SK-N-SH (cell line): ENCODE measurements around the gene EPHB2. TPM values are rescaled to one million over a fixed set of nuclear protein-coding genes. Genes with fewer than 3 reads are reported as not detected.

Experiments used
- CTCF ChIA-PET: fragments of 300-600, 350-600 bp; formaldehyde crosslinking; extraction: SDS; loops from one replicate; lab custom pipeline; 2021; lab: Yijun Ruan, JAX
- POLR2A ChIA-PET: fragments of 350-600 bp; sonication (Branson Sonifier 250); formaldehyde crosslinking; extraction: SDS; loops from one replicate; lab custom pipeline; 2020; ENCODE audit warnings: antibody characterized with exemption, inconsistent platforms; lab: Yijun Ruan, JAX
- DNase-seq: peaks from one replicate; pipeline ENCODE4 v3.0.0; 2012
- H2AFZ ChIP-seq: fragments of 200-600 bp; sonication (generic); 2 replicates; pipeline ENCODE4 v1.8.1; 2016; ENCODE audit warnings: antibody characterized with exemption, mild to moderate bottlenecking, low read depth
- H3F3A ChIP-seq: fragments of 200-600 bp; sonication (generic); replicated peaks from 2 replicates; pipeline ENCODE3; 2016; ENCODE audit warnings: antibody characterized with exemption, mild to moderate bottlenecking; ENCODE audit not compliant: insufficient read depth
- H3K27ac ChIP-seq, 2 experiments: fragments of 200-500 bp in 1 of 2; fragments of 200-600 bp in 1 of 2; sonication (Bioruptor generic) in 1 of 2; sonication (generic), shearing (Covaris generic) in 1 of 2; 2 replicates each; pipeline versions ENCODE4 v1.5.1 to v1.6.1; 2014 to 2016; ENCODE audit warnings: low read depth in 2 of 2, inconsistent platforms in 1 of 2, low read length in 1 of 2, mild to moderate bottlenecking in 1 of 2, mixed read lengths in 1 of 2
- H3K27me3 ChIP-seq: fragments of 200-600 bp; sonication (generic), shearing (Covaris generic); 2 replicates; pipeline ENCODE4 v1.6.1; 2016; ENCODE audit warnings: mixed run types; ENCODE audit not compliant: insufficient read depth
- H3K36me3 ChIP-seq, 2 experiments: fragments of 200-500 bp in 1 of 2; fragments of 200-600 bp in 1 of 2; sonication (Bioruptor generic) in 1 of 2; sonication (generic) in 1 of 2; replicated peaks in 1 of 2; 2 replicates each; pipeline versions ENCODE3 to v1.5.1; 2014 to 2016; ENCODE audit warnings: low read length in 1 of 2, mild to moderate bottlenecking in 1 of 2; ENCODE audit not compliant: insufficient read depth in 2 of 2, control insufficient read depth in 1 of 2
- H3K4me1 ChIP-seq, 2 experiments: fragments of 200-500 bp in 1 of 2; fragments of 200-600 bp in 1 of 2; sonication (Bioruptor generic) in 1 of 2; sonication (generic), shearing (Covaris generic) in 1 of 2; 2 replicates each; pipeline versions ENCODE4 v1.5.1 to v1.6.1; 2014 to 2016; ENCODE audit warnings: low read depth in 1 of 2, low read length in 1 of 2, mixed run types in 1 of 2; ENCODE audit not compliant: insufficient read depth in 2 of 2, control insufficient read depth in 1 of 2
- H3K4me2 ChIP-seq: fragments of 200-600 bp; sonication (generic), shearing (Covaris generic); 2 replicates; pipeline ENCODE4 v1.6.1; 2017; ENCODE audit warnings: mixed run types
- H3K4me3 ChIP-seq, 2 experiments: fragments of 200-500 bp in 1 of 2; fragments of 200-600 bp in 1 of 2; sonication (Bioruptor generic) in 1 of 2; sonication (generic), shearing (Covaris generic) in 1 of 2; 2 replicates each; pipeline versions ENCODE4 v1.5.1 to v1.8.1; 2014 to 2016; ENCODE audit warnings: low read depth in 2 of 2, inconsistent platforms in 1 of 2, low read length in 1 of 2, mild to moderate bottlenecking in 1 of 2, mixed read lengths in 1 of 2, moderate library complexity in 1 of 2
- H3K79me2 ChIP-seq: fragments of 200-600 bp; sonication (generic); 2 replicates; pipeline ENCODE4 v1.8.1; 2017; ENCODE audit warnings: mild to moderate bottlenecking; ENCODE audit not compliant: insufficient read depth
- H3K9ac ChIP-seq: fragments of 200-600 bp; sonication (generic); 2 replicates; pipeline ENCODE4 v1.6.1; 2017; ENCODE audit warnings: mixed run types
- H3K9me2 ChIP-seq: fragments of 200-600 bp; sonication (generic); 2 replicates; pipeline ENCODE4 v1.6.1; 2017; ENCODE audit warnings: mixed run types
- H3K9me3 ChIP-seq: fragments of 200-600 bp; sonication (generic); 2 replicates; pipeline ENCODE4 v1.6.1; 2017; ENCODE audit warnings: mixed run types, mild to moderate bottlenecking, moderate library complexity
- H4K20me1 ChIP-seq: fragments of 200-600 bp; sonication (generic); 2 replicates; pipeline ENCODE4 v1.6.1; 2017; ENCODE audit warnings: mild to moderate bottlenecking, mixed run types; ENCODE audit not compliant: insufficient read depth
- EP300 ChIP-seq, 2 experiments: IDR thresholded peaks; 2 replicates each; pipeline versions ENCODE4 v1.4.0 to v1.6.1; 2012; ENCODE audit warnings: borderline replicate concordance in 1 of 2, low read depth in 1 of 2, low read length in 1 of 2
- FOSL2 ChIP-seq: IDR thresholded peaks from 2 replicates; pipeline ENCODE4 v1.4.0; 2012; ENCODE audit warnings: low read depth, mild to moderate bottlenecking, moderate library complexity, borderline replicate concordance
- GATA2 ChIP-seq: sonication (generic); formaldehyde crosslinking; IDR thresholded peaks from 2 replicates; pipeline ENCODE4 v1.5.0; 2020; ENCODE audit warnings: mild to moderate bottlenecking, missing genetic modification reagents
- IRF3 ChIP-seq: fragments of 150-350 bp; IDR thresholded peaks from 2 replicates; pipeline ENCODE4 v1.6.1; 2016; ENCODE audit warnings: mild to moderate bottlenecking, low read depth, low read length
- JUND ChIP-seq: IDR thresholded peaks from 2 replicates; pipeline ENCODE4 v1.4.0; 2012
- MEF2A ChIP-seq: IDR thresholded peaks from 2 replicates; pipeline ENCODE4 v1.4.0; 2012; ENCODE audit warnings: low read depth, borderline replicate concordance
- MXI1 ChIP-seq: IDR thresholded peaks from 2 replicates; pipeline ENCODE4 v1.6.1; 2012; ENCODE audit warnings: mild to moderate bottlenecking, low read depth, low read length, improper control_type of control experiment
- RXRA ChIP-seq: IDR thresholded peaks from 2 replicates; pipeline ENCODE4 v1.4.0; 2012; ENCODE audit warnings: low read depth, mild to moderate bottlenecking, borderline replicate concordance
- SIN3A ChIP-seq: IDR thresholded peaks from 2 replicates; pipeline ENCODE4 v1.6.1; 2012; ENCODE audit warnings: low read depth, mild to moderate bottlenecking, low read length, moderate library complexity, borderline replicate concordance
- SMC3 ChIP-seq: IDR thresholded peaks from 2 replicates; pipeline ENCODE4 v1.6.1; 2012; ENCODE audit warnings: low read depth, low read length, improper control_type of control experiment
- TAF1 ChIP-seq: IDR thresholded peaks from 2 replicates; pipeline ENCODE4 v1.6.1; 2012; ENCODE audit warnings: low read depth, mild to moderate bottlenecking, low read length, moderate library complexity, borderline replicate concordance
- TEAD4 ChIP-seq: IDR thresholded peaks from 2 replicates; pipeline ENCODE4 v1.4.0; 2012; ENCODE audit warnings: mild to moderate bottlenecking, borderline replicate concordance; ENCODE audit not compliant: insufficient read depth
- USF2 ChIP-seq: fragments of 150-350 bp; IDR thresholded peaks from 2 replicates; pipeline ENCODE4 v1.6.1; 2017; ENCODE audit warnings: antibody characterized with exemption, low read length, low read depth, borderline replicate concordance
- ZBTB33 ChIP-seq: IDR thresholded peaks from 2 replicates; pipeline ENCODE4 v1.4.0; 2012; ENCODE audit warnings: low read depth, borderline replicate concordance
- WGBS: methylation state at CpG from one replicate; pipeline ENCODE4 v1.1.6; 2017; ENCODE audit warnings: low lambda C conversion rate; 5-methylcytosine and 5-hydroxymethylcytosine counted together
- polyA plus RNA-seq, 3 experiments: library from polyadenylated mRNA; depleted of rRNA; stranded (reverse); fragments of >200 nt; gene quantifications; 2 replicates each; pipeline ENCODE4 v1.2.3, GENCODE V29; 2012

The EPHB2 gene
- polyA plus RNA-seq, 1 of the 3 experiments (the other 2 are of a cell fraction): 25.2 TPM

GRCh38 chr1:22915816-22916470 lies 205.3 kb downstream of the EPHB2 start (continued):
- TF ChIP-seq FOSL2 (no peak), TEAD4 (no peak), JUND (no peak)
- TF ChIP-seq, all 33 proteins: peak for 0

GRCh38 chr1:22916471-22916820 lies 205.8 kb downstream of the EPHB2 start:
- POLR2A ChIA-PET: no interaction called here
- no peak for DNase-seq
- no peak overlapping the region for H3K9ac ChIP-seq
- H3K9me3 ChIP-seq: no peaks in the 10 kb centered on the region
- H3K27me3 ChIP-seq: no peaks in the 10 kb centered on the region
- no peaks in the 10 kb centered on the region for H3K9me2 ChIP-seq
- H2AFZ ChIP-seq: no peak overlapping the region
- 86% methylated on average over 9 of the region's 12 CpGs for WGBS
- TF ChIP-seq TEAD4 (no peak), GATA2 (CRISPR knock-in tag) (no peak), ZBTB33 (no peak), MEF2A (no peak), RXRA (no peak), USF2 (no peak), SIN3A (no peak), SMC3 (no peak), IRF3 (no peak), MXI1 (no peak), TAF1 (no peak), EP300 (IDR thresholded peaks at IDR 0.05; ENCODE audit: borderline replicate concordance in 1 of 2, low read depth in 1 of 2, low read length in 1 of 2) (no peak)
- no peaks in the 10 kb centered on the region for H3K79me2 ChIP-seq
- CTCF ChIA-PET: interaction anchor here (0.9 to 2.6 kb wide), 3 partner anchors 12 to 213 kb away, joined by 3 to 14 read pairs (median 5); no protein-coding TSS in a partner anchor
- no peaks in the 10 kb centered on the region for H3F3A ChIP-seq
- no peak overlapping the region for H3K4me3 ChIP-seq
- peaks cover 0 to 6% of the 10 kb centered on the region in 2 experiments for H3K36me3 ChIP-seq
- no peak overlapping the region for H3K4me2 ChIP-seq
- no peaks in the 10 kb centered on the region for H3K4me1 ChIP-seq
- H4K20me1 ChIP-seq: no peaks in the 10 kb centered on the region
- H3K27ac ChIP-seq: no peak overlapping the region
